LNCaP clone FGC (cell line): ENCODE data around the gene SLC38A3.

Source experiments
- DNase-seq: peaks from one replicate; pipeline ENCODE4 v3.0.0-alpha.2; 2011; ENCODE audit warnings: low read depth
- H3K4me3 ChIP-seq: 2 replicates; pipeline ENCODE4 v1.5.1; 2011; ENCODE audit warnings: mild to moderate bottlenecking, low read depth, low read length, control low read depth
- CTCF ChIP-seq: IDR thresholded peaks from 2 replicates; pipeline ENCODE4 v1.5.1; 2012; ENCODE audit warnings: mild to moderate bottlenecking; ENCODE audit not compliant: control insufficient read depth, insufficient read depth; ENCODE audit errors: extremely low read depth

SLC38A3 gene

DNA sequence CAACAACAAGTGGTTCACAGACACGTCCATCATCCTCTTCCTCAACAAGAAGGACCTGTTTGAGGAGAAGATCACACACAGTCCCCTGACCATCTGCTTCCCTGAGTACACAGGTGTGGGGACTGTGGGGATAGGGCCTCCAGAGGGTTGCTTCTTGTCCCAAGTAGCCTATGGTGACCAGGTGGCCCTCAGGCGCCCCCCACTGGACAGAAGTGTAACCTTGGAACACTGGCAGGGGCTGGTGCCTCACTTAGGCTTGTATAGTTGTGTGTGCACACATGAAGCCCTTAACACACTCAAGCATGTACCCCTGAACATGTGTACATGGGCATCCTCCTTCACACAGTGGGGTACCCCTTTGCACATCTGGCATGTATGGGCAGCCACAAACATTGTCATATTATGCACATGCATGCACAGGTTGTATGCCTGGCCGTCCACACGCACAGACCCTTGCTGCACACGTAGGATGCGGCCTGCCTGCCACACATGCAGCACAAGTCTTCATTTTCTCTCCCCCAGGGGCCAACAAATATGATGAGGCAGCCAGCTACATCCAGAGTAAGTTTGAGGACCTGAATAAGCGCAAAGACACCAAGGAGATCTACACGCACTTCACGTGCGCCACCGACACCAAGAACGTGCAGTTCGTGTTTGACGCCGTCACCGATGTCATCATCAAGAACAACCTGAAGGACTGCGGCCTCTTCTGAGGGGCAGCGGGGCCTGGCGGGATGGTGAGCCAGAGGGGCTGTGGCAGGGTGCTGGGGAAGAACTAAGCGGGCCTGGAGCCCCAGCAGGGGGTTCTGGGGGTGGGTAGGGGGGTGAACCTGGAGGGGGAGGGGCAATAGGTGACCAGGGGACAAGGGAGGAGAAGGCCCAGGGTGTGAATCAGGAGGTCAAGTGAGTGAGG, 52.2 kb downstream of the SLC38A3 start:
- no peak overlapping the region for H3K4me3 ChIP-seq
- peak; percentile 51 for TF ChIP-seq CTCF
- DNase-seq, result no peak

DNA sequence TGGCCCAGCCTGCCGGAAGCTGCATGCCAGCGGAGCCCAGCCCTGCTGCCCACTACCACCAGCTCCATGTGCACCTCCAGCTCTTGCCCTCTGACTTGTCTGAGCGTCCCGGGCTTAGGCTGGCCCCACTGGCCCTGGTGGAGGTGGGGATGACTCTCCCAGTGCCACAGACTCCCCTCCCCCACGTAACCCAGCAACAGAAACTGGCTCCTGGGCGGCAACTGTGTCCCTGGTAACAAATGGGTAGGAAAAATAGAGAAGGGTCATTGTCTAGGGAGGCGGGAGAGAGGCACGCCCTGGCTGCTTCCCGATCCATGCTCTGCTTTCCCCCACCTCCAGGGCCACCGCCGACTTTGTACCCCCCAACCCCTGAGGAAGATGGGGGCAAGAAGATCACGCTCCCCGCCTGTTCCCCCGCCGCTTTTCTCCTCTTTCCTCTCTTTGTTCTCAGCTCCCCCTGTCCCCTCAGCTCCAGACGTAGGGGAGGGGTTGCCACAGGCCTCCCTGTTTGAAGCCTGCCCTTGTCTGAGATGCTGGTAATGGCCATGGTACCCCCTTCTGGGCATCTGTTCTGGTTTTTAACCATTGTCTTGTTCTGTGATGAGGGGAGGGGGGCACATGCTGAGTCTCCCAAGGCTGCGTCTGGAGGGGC, 53.1 kb downstream of the SLC38A3 start:
- no peak for DNase-seq
- no peak overlapping the region for H3K4me3 ChIP-seq
- no peak for TF ChIP-seq CTCF

- DNase-seq, result no peak
- H3K4me3 ChIP-seq, result no peak overlapping the region
- no peak for TF ChIP-seq CTCF
Measured at GRCh38 chr3:50258979-50259378, 53.9 kb downstream of the SLC38A3 start.

- H3K4me3 ChIP-seq, result peak overlapping the region; percentile 66
- DNase-seq, result no peak
- no peak for TF ChIP-seq CTCF
Measured at GRCh38 chr3:50259432-50260026, 54.5 kb downstream of the SLC38A3 start.

- H3K4me3 ChIP-seq, result peak overlapping the region; percentile 66
- peak; percentile 52 for DNase-seq
- peak; percentile 99 for TF ChIP-seq CTCF
Measured at GRCh38 chr3:50260027-50260941, 55.2 kb downstream of the SLC38A3 start.

GRCh38 chr3:50260942-50261441, 55.9 kb downstream of the SLC38A3 start:
- no peak for DNase-seq
- TF ChIP-seq CTCF, result no peak

More at GRCh38 chr3:50260942-50261441, 55.9 kb downstream of the SLC38A3 start:
- peak overlapping the region; percentile 66 for H3K4me3 ChIP-seq
